ENCODE measurements around the gene FBXL20.

The FBXL20 gene

GRCh38 chr17:39227364-39227919 is 174.0 kb downstream of the FBXL20 start:
- Histone ChIP-seq H3K4me3 (ENCODE audit: low read length, poor library complexity, severe bottlenecking) (no peak overlapping the region), H3K4me1 (ENCODE audit: insufficient read depth, low read length, poor library complexity, severe bottlenecking) (peaks cover 12% of the 10 kb centered on the region), H4K20me1 (ENCODE audit: insufficient read depth, low read length, poor library complexity, severe bottlenecking) (no peaks in the 10 kb centered on the region), H3K36me3 (ENCODE audit: insufficient read depth, low read length) (no peaks in the 10 kb centered on the region), H3K4me2 (ENCODE audit: low read depth, low read length, poor library complexity, severe bottlenecking) (no peak overlapping the region), H3K9me2 (replicated peaks; ENCODE audit: low read depth, low read length) (no peaks in the 10 kb centered on the region), H2AFZ (ENCODE audit: low read length) (no peak overlapping the region), H3K9ac (ENCODE audit: low read depth, low read length, poor library complexity, severe bottlenecking) (no peak overlapping the region), H3K27me3 (ENCODE audit: insufficient read depth, low read length, poor library complexity, severe bottlenecking) (no peaks in the 10 kb centered on the region), H3K79me2 (ENCODE audit: insufficient read depth, low read length) (no peaks in the 10 kb centered on the region), H3F3A (ENCODE audit: low read depth) (no peaks in the 10 kb centered on the region), H3K9me3 (ENCODE audit: insufficient read depth, low read depth, low read length) (no peaks in the 10 kb centered on the region)
- TF ChIP-seq, protein P1, sequence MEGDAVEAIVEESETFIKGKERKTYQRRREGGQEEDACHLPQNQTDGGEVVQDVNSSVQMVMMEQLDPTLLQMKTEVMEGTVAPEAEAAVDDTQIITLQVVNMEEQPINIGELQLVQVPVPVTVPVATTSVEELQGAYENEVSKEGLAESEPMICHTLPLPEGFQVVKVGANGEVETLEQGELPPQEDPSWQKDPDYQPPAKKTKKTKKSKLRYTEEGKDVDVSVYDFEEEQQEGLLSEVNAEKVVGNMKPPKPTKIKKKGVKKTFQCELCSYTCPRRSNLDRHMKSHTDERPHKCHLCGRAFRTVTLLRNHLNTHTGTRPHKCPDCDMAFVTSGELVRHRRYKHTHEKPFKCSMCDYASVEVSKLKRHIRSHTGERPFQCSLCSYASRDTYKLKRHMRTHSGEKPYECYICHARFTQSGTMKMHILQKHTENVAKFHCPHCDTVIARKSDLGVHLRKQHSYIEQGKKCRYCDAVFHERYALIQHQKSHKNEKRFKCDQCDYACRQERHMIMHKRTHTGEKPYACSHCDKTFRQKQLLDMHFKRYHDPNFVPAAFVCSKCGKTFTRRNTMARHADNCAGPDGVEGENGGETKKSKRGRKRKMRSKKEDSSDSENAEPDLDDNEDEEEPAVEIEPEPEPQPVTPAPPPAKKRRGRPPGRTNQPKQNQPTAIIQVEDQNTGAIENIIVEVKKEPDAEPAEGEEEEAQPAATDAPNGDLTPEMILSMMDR (conservative IDR thresholded peaks at IDR 0.05; ENCODE audit: low read length) = no peak
- no peak for TF ChIP-seq EZH2phosphoT487 (IDR thresholded peaks at IDR 0.05; ENCODE audit: borderline replicate concordance)

DNA sequence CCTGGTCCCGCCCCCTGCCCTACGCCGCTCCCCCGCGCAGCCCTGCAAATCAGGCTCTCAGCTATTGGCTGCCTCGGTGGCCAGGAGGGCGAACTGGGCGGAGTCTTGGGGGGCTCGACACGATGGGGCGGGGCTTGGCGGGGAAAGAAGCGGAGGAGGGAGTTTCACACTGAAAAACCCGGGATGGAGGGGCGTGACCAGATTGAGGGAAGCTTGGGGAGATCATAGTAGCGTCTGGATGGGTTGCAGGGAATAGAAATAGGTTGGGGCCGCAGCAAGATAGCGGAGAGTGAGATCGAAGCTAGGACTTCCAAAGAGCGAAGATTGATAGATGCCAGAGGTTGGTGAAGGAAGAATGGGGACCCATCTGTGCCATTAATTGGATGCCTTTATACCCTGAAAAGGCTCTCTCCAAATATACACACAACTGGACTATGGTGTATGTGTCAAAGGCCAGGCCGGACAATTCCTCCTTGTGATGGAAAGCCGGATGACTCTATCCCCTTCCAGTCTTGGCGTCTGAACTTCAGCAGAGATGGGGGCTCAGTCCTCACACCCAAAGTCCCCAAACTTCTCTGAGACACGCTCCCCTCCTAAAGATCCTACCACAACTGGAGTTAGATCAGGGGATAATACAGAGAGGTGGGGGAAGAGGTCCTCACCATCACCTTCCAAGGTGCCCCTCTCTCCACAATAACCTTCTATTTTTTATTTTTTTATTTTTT is 175.3 kb downstream of the FBXL20 start:
- Histone ChIP-seq H4K20me1 (ENCODE audit: insufficient read depth, low read length, poor library complexity, severe bottlenecking) (no peaks in the 10 kb centered on the region), H3K4me2 (ENCODE audit: low read depth, low read length, poor library complexity, severe bottlenecking) (no peak overlapping the region), H3K79me2 (ENCODE audit: insufficient read depth, low read length) (no peaks in the 10 kb centered on the region), H3K36me3 (ENCODE audit: insufficient read depth, low read length) (no peaks in the 10 kb centered on the region), H2AFZ (ENCODE audit: low read length) (no peak overlapping the region), H3K9me3 (ENCODE audit: insufficient read depth, low read depth, low read length) (no peaks in the 10 kb centered on the region), H3K9ac (ENCODE audit: low read depth, low read length, poor library complexity, severe bottlenecking) (no peak overlapping the region), H3K4me3 (ENCODE audit: low read length, poor library complexity, severe bottlenecking) (no peak overlapping the region), H3F3A (ENCODE audit: low read depth) (no peaks in the 10 kb centered on the region), H3K9me2 (replicated peaks; ENCODE audit: low read depth, low read length) (no peaks in the 10 kb centered on the region), H3K27me3 (ENCODE audit: insufficient read depth, low read length, poor library complexity, severe bottlenecking) (no peaks in the 10 kb centered on the region), H3K4me1 (ENCODE audit: insufficient read depth, low read length, poor library complexity, severe bottlenecking) (no peaks in the 10 kb centered on the region)
- no peak for TF ChIP-seq EZH2phosphoT487 (IDR thresholded peaks at IDR 0.05; ENCODE audit: borderline replicate concordance)
- TF ChIP-seq, protein P1 (conservative IDR thresholded peaks at IDR 0.05; ENCODE audit: low read length) = no peak

- Histone ChIP-seq H2AFZ (ENCODE audit: low read length) (no peak within 1 kb of the TSS), H3K36me3 (ENCODE audit: insufficient read depth, low read length) (no peaks in the 10 kb centered on the region), H3K9ac (ENCODE audit: low read depth, low read length, poor library complexity, severe bottlenecking) (no peak within 1 kb of the TSS), H3K4me2 (ENCODE audit: low read depth, low read length, poor library complexity, severe bottlenecking) (no peak within 1 kb of the TSS), H3K4me3 (ENCODE audit: low read length, poor library complexity, severe bottlenecking) (no peak within 1 kb of the TSS), H3K79me2 (ENCODE audit: insufficient read depth, low read length) (no peaks in the 10 kb centered on the region), H3F3A (ENCODE audit: low read depth) (no peaks in the 10 kb centered on the region), H3K9me2 (replicated peaks; ENCODE audit: low read depth, low read length) (no peaks in the 10 kb centered on the region), H3K4me1 (ENCODE audit: insufficient read depth, low read length, poor library complexity, severe bottlenecking) (no peaks in the 10 kb centered on the region), H3K9me3 (ENCODE audit: insufficient read depth, low read depth, low read length) (no peaks in the 10 kb centered on the region), H4K20me1 (ENCODE audit: insufficient read depth, low read length, poor library complexity, severe bottlenecking) (no peaks in the 10 kb centered on the region), H3K27me3 (ENCODE audit: insufficient read depth, low read length, poor library complexity, severe bottlenecking) (no peaks in the 10 kb centered on the region)
- TF ChIP-seq, protein P1 (conservative IDR thresholded peaks at IDR 0.05; ENCODE audit: low read length) = no peak
- TF ChIP-seq EZH2phosphoT487 (IDR thresholded peaks at IDR 0.05; ENCODE audit: borderline replicate concordance) = no peak
Measured at GRCh38 chr17:39225308-39225958, 176.0 kb downstream of the FBXL20 start, which contains the start of gene STAC2. TSS of gene STAC2 (minus strand) at chr17:39225945. CDS start at chr17:39225502, 443 bp downstream.

All from Loucy (cell line).